Endothelial cell of umbilical vein (primary cell): ENCODE data around the gene SALL2. TPM values are rescaled to one million over a fixed set of nuclear protein-coding genes. Genes with fewer than 3 reads are reported as not detected.

Source experiments
- BruUV-seq: library from RNA; stranded (reverse); fragments of 400-500 nt; replicated peaks from 2 replicates; lab custom pipeline; 2021; lab: Mats Ljungman, UMichigan
- CTCF ChIA-PET: fragments of 300-600, 350-600 bp; sonication (Branson Sonifier 250); formaldehyde crosslinking; loops from one replicate; lab custom pipeline; 2021; ENCODE audit warnings: antibody characterized with exemption, inconsistent platforms; lab: Charles Lee
- POLR2A ChIA-PET: fragments of 300-600, 350-600 bp; sonication (Branson Sonifier 250); formaldehyde crosslinking; loops from one replicate; lab custom pipeline; 2021; ENCODE audit warnings: antibody characterized with exemption, inconsistent platforms; lab: Charles Lee
- DNase-seq: peaks from one replicate; pipeline ENCODE4 v3.0.0-alpha.2; 2011; ENCODE audit warnings: low read depth, low spot score
- FAIRE-seq: peaks from 2 replicates; lab custom pipeline; 2011; peaks lifted over from hg19 to GRCh38; lab: Jason Lieb, UNC
- H2AFZ ChIP-seq: 2 replicates; pipeline ENCODE4 v1.6.0; 2012; ENCODE audit warnings: low read depth, low read length, control low read depth, inconsistent platforms
- H3K27ac ChIP-seq: 2 replicates; pipeline ENCODE4 v1.5.1; 2011; ENCODE audit warnings: low read depth, mild to moderate bottlenecking, control low read depth, low read length, moderate library complexity; ENCODE audit not compliant: insufficient read depth
- H3K27me3 ChIP-seq, 2 experiments: 2 replicates each; pipeline versions ENCODE4 v1.6.0 to v1.6.1; 2011; ENCODE audit warnings: low read length in 2 of 2, mixed read lengths in 1 of 2; ENCODE audit not compliant: control insufficient read depth in 2 of 2, insufficient read depth in 2 of 2
- H3K36me3 ChIP-seq, 2 experiments: 2 replicates in 1 of 2; 3 replicates in 1 of 2; pipeline ENCODE4 v1.5.1; 2011; ENCODE audit warnings: low read length in 2 of 2, mild to moderate bottlenecking in 1 of 2, moderate library complexity in 1 of 2; ENCODE audit not compliant: control insufficient read depth in 2 of 2, insufficient read depth in 2 of 2; ENCODE audit errors: extremely low read depth in 1 of 2
- H3K4me1 ChIP-seq: 3 replicates; pipeline ENCODE4 v1.5.1; 2011; ENCODE audit warnings: mild to moderate bottlenecking, low read length; ENCODE audit not compliant: control insufficient read depth, insufficient read depth; ENCODE audit errors: extremely low read depth
- H3K4me2 ChIP-seq: 2 replicates; pipeline ENCODE4 v1.6.1; 2011; ENCODE audit warnings: low read length, control low read depth, mixed read lengths; ENCODE audit not compliant: insufficient read depth
- H3K4me3 ChIP-seq, 3 experiments: fragments of 200-600 bp in 1 of 3; sonication (generic), shearing (Covaris generic) in 1 of 3; replicated peaks in 1 of 3; 2 replicates each; pipeline ENCODE4 v1.5.1; 2011 to 2016; ENCODE audit warnings: control low read depth in 3 of 3, low read length in 3 of 3, mild to moderate bottlenecking in 2 of 3, inconsistent platforms in 1 of 3, low read depth in 1 of 3, moderate library complexity in 1 of 3; ENCODE audit not compliant: insufficient read depth in 1 of 3
- H3K79me2 ChIP-seq: 2 replicates; pipeline ENCODE4 v1.6.0; 2012; ENCODE audit warnings: low read length, inconsistent platforms; ENCODE audit not compliant: control insufficient read depth, insufficient read depth
- H3K9ac ChIP-seq: replicated peaks from 2 replicates; pipeline ENCODE3; 2011; ENCODE audit warnings: low read length, control low read depth; ENCODE audit not compliant: insufficient read depth; ENCODE audit errors: extremely low read depth
- H3K9me1 ChIP-seq: replicated peaks from 3 replicates; pipeline ENCODE4 v1.6.0; 2011; ENCODE audit warnings: mild to moderate bottlenecking, low read length; ENCODE audit not compliant: control insufficient read depth, insufficient read depth; ENCODE audit errors: extremely low read depth
- H3K9me3 ChIP-seq: replicated peaks from 2 replicates; pipeline ENCODE4 v1.5.1; 2012; ENCODE audit warnings: low read length, inconsistent platforms; ENCODE audit not compliant: control insufficient read depth, insufficient read depth
- H4K20me1 ChIP-seq: replicated peaks from 2 replicates; pipeline ENCODE3; 2011; ENCODE audit warnings: mild to moderate bottlenecking, low read length; ENCODE audit not compliant: control insufficient read depth, insufficient read depth; ENCODE audit errors: extremely low read depth
- EZH2 ChIP-seq: IDR thresholded peaks from 2 replicates; pipeline ENCODE4 v1.6.1; 2012; ENCODE audit warnings: borderline replicate concordance, low read depth, mild to moderate bottlenecking, moderate library complexity, low read length, inconsistent platforms; ENCODE audit not compliant: severe bottlenecking
- FOS ChIP-seq: IDR thresholded peaks from 2 replicates; pipeline ENCODE4 v1.6.1; 2011; ENCODE audit warnings: mild to moderate bottlenecking, low read length, moderate library complexity, borderline replicate concordance; ENCODE audit not compliant: insufficient read depth
- GATA2 ChIP-seq: IDR thresholded peaks from 2 replicates; pipeline ENCODE4 v1.7.0; 2011; ENCODE audit warnings: low read depth, mild to moderate bottlenecking, moderate library complexity, mixed read lengths, low read length; ENCODE audit not compliant: insufficient read length, insufficient read depth
- JUN ChIP-seq: IDR thresholded peaks from 2 replicates; pipeline ENCODE4 v1.6.1; 2011; ENCODE audit warnings: borderline replicate concordance, low read depth; ENCODE audit not compliant: insufficient read length, insufficient read depth
- MAX ChIP-seq: IDR thresholded peaks from 2 replicates; pipeline ENCODE4 v1.6.1; 2011; ENCODE audit not compliant: insufficient read depth, insufficient read length
- MYC ChIP-seq: IDR thresholded peaks from one replicate; pipeline ENCODE4 v1.6.1; 2011; ENCODE audit warnings: mild to moderate bottlenecking, low read depth, low read length
- POLR2A ChIP-seq: IDR thresholded peaks from 2 replicates; pipeline ENCODE4 v1.6.1; 2012; ENCODE audit warnings: low read depth, mild to moderate bottlenecking, control low read depth, low read length
- POLR2AphosphoS5 ChIP-seq: IDR thresholded peaks from 2 replicates; pipeline ENCODE4 v1.6.1; 2012; ENCODE audit warnings: low read depth, mild to moderate bottlenecking, control low read depth, low read length, moderate library complexity; ENCODE audit not compliant: insufficient read depth
- dilution Hi-C: fragments of 300-500 bp; cut with MboI; formaldehyde crosslinking; loops from one replicate; pipeline ENCODE4 v1.15.0; 2019; ENCODE audit warnings: low sequenced_read_pairs; ENCODE audit not compliant: extremely low pct_ligation_motif_present
- intact Hi-C: fragments of 100-400 bp; cut with micrococcal nuclease; formaldehyde crosslinking; loops from one replicate; pipeline ENCODE4 v1.10.0; 2022
- polyA plus RNA-seq, 4 experiments: library from polyadenylated mRNA; depleted of rRNA in 3 of 4; stranded (reverse) in 3 of 4; unstranded in 1 of 4; fragments of >200 nt; gene quantifications; 2 replicates each; pipeline versions ENCODE4 v1.2.1 to v1.2.3, GENCODE V29; 2011 to 2012; ENCODE audit warnings: missing spikeins in 1 of 4
- total RNA-seq: library from RNA; stranded (reverse); gene quantifications from 2 replicates; pipeline ENCODE4 v1.2.3, GENCODE V29; 2021
- TF ChIP-seq, protein P1 (sequence below), 2 donors: IDR thresholded peaks; 1 replicate in 1 of 2; 2 replicates in 1 of 2; pipeline ENCODE4 v1.5.1; 2011; ENCODE audit warnings: low read length in 2 of 2, mild to moderate bottlenecking in 2 of 2, moderate library complexity in 2 of 2, control low read depth in 1 of 2, inconsistent platforms in 1 of 2, low read depth in 1 of 2; ENCODE audit not compliant: insufficient read depth in 1 of 2; ENCODE audit errors: extremely low read depth in 1 of 2

The SALL2 gene
- total and polyA plus RNA-seq, 2 donors (not counting 3 experiments of a cell fraction or from before 2014, with no cell fraction given) = 2.8 to 4.6 TPM

GRCh38 chr14:21534576-21534975 is 8.4 kb upstream of the SALL2 start:
- no peaks in the 10 kb centered on the region for H3K9me1 ChIP-seq
- no peak overlapping the region for H3K4me2 ChIP-seq
- H3K9me3 ChIP-seq = no peaks in the 10 kb centered on the region
- H3K27ac ChIP-seq = no peak overlapping the region
- no TSS peak for BruUV-seq
- H3K36me3 ChIP-seq = no peaks in the 10 kb centered on the region
- FAIRE-seq (no peak), DNase-seq (no peak)
- CTCF ChIA-PET = interaction anchor here (1.0 to 1.7 kb wide), 3 partner anchors 16 to 36 kb away, joined by 3 to 5 read pairs (median 4); no protein-coding TSS in a partner anchor
- H3K4me3 ChIP-seq = no peak overlapping the region
- H2AFZ ChIP-seq = no peak overlapping the region
- H3K4me1 ChIP-seq = no peaks in the 10 kb centered on the region
- H3K27me3 ChIP-seq = peaks cover 53 to 63% of the 10 kb centered on the region in 2 experiments
- POLR2A ChIA-PET = no interaction called here
- dilution Hi-C loops = no loop called here
- intact Hi-C loops = no loop called here
- no peaks in the 10 kb centered on the region for H3K79me2 ChIP-seq
- H4K20me1 ChIP-seq = no peaks in the 10 kb centered on the region
- H3K9ac ChIP-seq = no peak overlapping the region
- TF ChIP-seq EZH2 = no peak
- no peak for TF ChIP-seq MYC
- no peak for TF ChIP-seq JUN
- no peak for TF ChIP-seq GATA2
- TF ChIP-seq MAX = no peak
- TF ChIP-seq POLR2AphosphoS5 = no peak
- no peak for TF ChIP-seq FOS
- TF ChIP-seq POLR2A = no peak
- TF ChIP-seq, protein P1, sequence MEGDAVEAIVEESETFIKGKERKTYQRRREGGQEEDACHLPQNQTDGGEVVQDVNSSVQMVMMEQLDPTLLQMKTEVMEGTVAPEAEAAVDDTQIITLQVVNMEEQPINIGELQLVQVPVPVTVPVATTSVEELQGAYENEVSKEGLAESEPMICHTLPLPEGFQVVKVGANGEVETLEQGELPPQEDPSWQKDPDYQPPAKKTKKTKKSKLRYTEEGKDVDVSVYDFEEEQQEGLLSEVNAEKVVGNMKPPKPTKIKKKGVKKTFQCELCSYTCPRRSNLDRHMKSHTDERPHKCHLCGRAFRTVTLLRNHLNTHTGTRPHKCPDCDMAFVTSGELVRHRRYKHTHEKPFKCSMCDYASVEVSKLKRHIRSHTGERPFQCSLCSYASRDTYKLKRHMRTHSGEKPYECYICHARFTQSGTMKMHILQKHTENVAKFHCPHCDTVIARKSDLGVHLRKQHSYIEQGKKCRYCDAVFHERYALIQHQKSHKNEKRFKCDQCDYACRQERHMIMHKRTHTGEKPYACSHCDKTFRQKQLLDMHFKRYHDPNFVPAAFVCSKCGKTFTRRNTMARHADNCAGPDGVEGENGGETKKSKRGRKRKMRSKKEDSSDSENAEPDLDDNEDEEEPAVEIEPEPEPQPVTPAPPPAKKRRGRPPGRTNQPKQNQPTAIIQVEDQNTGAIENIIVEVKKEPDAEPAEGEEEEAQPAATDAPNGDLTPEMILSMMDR (IDR thresholded peaks at IDR 0.05; ENCODE audit: extremely low read depth in 1 of 2, insufficient read depth in 1 of 2, low read depth in 1 of 2, low read length in 2 of 2) = no peak
